GM12801 (cell line): ENCODE measurements around the gene SLC6A3.

ENCODE experiments used
- CTCF ChIP-seq: IDR thresholded peaks from one replicate; pipeline ENCODE4 v1.5.1; 2011; ENCODE audit warnings: control low read depth; ENCODE audit not compliant: insufficient read length; ENCODE audit errors: extremely low read depth

Gene SLC6A3

GRCh38 chr5:1343931-1344901 is 101.0 kb downstream of the SLC6A3 start:
- no peak for TF ChIP-seq CTCF

GRCh38 chr5:1343315-1343751 is 101.9 kb downstream of the SLC6A3 start:
- TF ChIP-seq CTCF = no peak
